BE2C (cell line): ENCODE measurements around the gene USP20.
"Not testable (repeated sequence)": the region's sequence is repeated elsewhere in the genome, so short reads cannot be mapped to it uniquely, and the experiment has no call there.

Experiments
- DNase-seq: peaks from one replicate; pipeline ENCODE4 v3.0.0-alpha.2; 2020
- H3K27me3 ChIP-seq: fragments of 250-450 bp; sonication (Bioruptor Pico); 2 replicates; pipeline ENCODE4 v1.5.1; 2020; ENCODE audit warnings: mild to moderate bottlenecking
- H3K36me3 ChIP-seq: fragments of 250-450 bp; sonication (Bioruptor Pico); 2 replicates; pipeline ENCODE4 v1.5.1; 2020; ENCODE audit warnings: mild to moderate bottlenecking
- H3K4me1 ChIP-seq: fragments of 250-450 bp; sonication (Bioruptor Pico); 2 replicates; pipeline ENCODE4 v1.5.1; 2020
- H3K4me3 ChIP-seq: 2 replicates; pipeline ENCODE4 v1.5.1; 2011; ENCODE audit warnings: low read depth, low read length
- H3K9me3 ChIP-seq: fragments of 250-450 bp; sonication (Bioruptor Pico); 2 replicates; pipeline ENCODE4 v1.5.1; 2020
- CTCF ChIP-seq: IDR thresholded peaks from 2 replicates; pipeline ENCODE4 v1.5.1; 2012; ENCODE audit warnings: mild to moderate bottlenecking, low read depth, low read length

Gene USP20

GRCh38 chr9:129889122-129889940 is 54.1 kb downstream of the USP20 start:
- no peak for DNase-seq
- Histone ChIP-seq H3K27me3 (no peaks in the 10 kb centered on the region), H3K9me3 (no peaks in the 10 kb centered on the region), H3K4me1 (peaks cover 10% of the 10 kb centered on the region), H3K4me3 (no peak overlapping the region), H3K36me3 (peaks cover 10% of the 10 kb centered on the region)
- TF ChIP-seq CTCF: no peak

GRCh38 chr9:129889941-129890717 is 54.9 kb downstream of the USP20 start:
- TF ChIP-seq CTCF: no peak
- no peak for DNase-seq
- Histone ChIP-seq H3K4me3 (no peak overlapping the region), H3K9me3 (no peaks in the 10 kb centered on the region), H3K36me3 (peaks cover 16% of the 10 kb centered on the region), H3K4me1 (peaks cover 4% of the 10 kb centered on the region), H3K27me3 (no peaks in the 10 kb centered on the region)

- not testable (repeated sequence) for H3K4me1 ChIP-seq, H3K27me3 ChIP-seq, DNase-seq, H3K4me3 ChIP-seq, H3K9me3 ChIP-seq
- peaks cover 20% of the 10 kb centered on the region for H3K36me3 ChIP-seq
Measured at GRCh38 chr9:129890718-129891299, 55.6 kb downstream of the USP20 start.

GRCh38 chr9:129891569-129891968 is 56.3 kb downstream of the USP20 start:
- Histone ChIP-seq H3K36me3 (peaks cover 28% of the 10 kb centered on the region), H3K4me3 (no peak overlapping the region), H3K9me3 (no peaks in the 10 kb centered on the region), H3K4me1 (no peaks in the 10 kb centered on the region), H3K27me3 (no peaks in the 10 kb centered on the region)
- no peak for TF ChIP-seq CTCF
- no peak for DNase-seq

- Histone ChIP-seq H3K4me1 (no peaks in the 10 kb centered on the region), H3K4me3 (no peak overlapping the region), H3K27me3 (no peaks in the 10 kb centered on the region), H3K36me3 (peaks cover 37% of the 10 kb centered on the region), H3K9me3 (no peaks in the 10 kb centered on the region)
- TF ChIP-seq CTCF: no peak
- no peak for DNase-seq
Measured at GRCh38 chr9:129894120-129894823, 59.0 kb downstream of the USP20 start.
